CD4-positive, alpha-beta T cell treated with Interleukin-1 beta for 1 hour (primary cell): Measurements from ENCODE around the gene THRA.

Experiments
- DNase-seq, 2 donors: peaks; one replicate each; pipeline ENCODE4 v3.0.0-alpha.2; 2020 to 2022

Gene THRA

DNA sequence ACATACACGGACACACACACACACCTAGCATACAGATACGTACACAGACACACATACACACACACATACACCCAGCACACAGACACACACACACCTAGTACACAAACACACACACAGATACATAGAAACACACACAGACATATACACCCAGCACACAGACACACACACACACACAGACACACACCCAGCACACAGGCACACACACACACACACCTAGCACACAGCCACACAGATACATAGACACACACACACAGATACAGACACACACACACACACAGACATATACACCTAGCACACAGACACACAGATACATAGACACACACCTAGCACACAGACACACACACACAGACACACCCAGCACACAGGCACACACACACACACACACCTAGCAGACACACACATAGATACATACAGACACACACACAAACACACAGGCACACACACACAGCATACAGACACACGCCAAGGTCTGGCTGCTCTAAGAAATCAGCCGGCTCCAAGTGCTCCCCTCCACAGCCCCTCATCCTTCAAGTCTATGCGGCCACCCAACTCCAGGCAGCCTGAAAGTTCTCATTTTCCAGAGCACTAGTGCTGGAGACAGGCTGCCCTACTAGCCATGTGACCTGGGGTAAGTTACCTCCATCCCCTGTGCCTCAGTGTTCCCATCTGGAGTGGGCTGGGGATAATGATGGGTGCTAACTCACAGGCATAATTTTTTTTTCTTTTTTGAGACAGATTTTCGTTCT, 24.5 kb downstream of the THRA start:
- DNase-seq, result no peak

DNA sequence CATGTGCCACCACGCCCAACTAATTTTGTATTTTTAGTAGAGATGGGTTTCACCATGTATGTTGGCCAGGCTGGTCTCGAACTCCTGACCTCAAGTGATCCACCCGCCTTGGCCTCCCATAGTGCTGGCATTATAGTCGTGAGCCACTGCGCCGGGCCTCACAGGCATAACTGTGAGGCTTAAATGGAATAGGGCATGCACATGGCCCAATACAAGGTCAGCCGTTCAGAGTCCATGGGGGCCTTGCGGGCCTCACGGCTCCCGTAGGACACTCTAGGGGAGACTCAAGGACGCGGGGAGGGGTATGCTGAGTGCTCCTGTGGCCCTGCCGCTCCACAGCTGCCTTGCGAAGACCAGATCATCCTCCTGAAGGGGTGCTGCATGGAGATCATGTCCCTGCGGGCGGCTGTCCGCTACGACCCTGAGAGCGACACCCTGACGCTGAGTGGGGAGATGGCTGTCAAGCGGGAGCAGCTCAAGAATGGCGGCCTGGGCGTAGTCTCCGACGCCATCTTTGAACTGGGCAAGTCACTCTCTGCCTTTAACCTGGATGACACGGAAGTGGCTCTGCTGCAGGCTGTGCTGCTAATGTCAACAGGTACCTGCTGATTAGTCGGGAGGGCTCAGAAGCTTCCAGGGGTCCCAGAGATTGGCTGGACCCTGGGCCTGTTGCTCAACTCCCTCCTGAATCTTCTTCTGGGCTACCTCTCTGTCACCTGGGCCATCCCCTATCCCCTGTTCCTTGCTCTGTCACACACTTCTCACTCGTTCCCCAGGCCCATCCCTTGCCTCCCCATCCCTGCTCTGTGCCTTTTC, 25.3 kb downstream of the THRA start:
- DNase-seq, result no peak

GRCh38 chr17:40089077-40089895, 26.5 kb downstream of the THRA start:
- no peak for DNase-seq

GRCh38 chr17:40090237-40091119, 27.7 kb downstream of the THRA start:
- no peak for DNase-seq

DNA sequence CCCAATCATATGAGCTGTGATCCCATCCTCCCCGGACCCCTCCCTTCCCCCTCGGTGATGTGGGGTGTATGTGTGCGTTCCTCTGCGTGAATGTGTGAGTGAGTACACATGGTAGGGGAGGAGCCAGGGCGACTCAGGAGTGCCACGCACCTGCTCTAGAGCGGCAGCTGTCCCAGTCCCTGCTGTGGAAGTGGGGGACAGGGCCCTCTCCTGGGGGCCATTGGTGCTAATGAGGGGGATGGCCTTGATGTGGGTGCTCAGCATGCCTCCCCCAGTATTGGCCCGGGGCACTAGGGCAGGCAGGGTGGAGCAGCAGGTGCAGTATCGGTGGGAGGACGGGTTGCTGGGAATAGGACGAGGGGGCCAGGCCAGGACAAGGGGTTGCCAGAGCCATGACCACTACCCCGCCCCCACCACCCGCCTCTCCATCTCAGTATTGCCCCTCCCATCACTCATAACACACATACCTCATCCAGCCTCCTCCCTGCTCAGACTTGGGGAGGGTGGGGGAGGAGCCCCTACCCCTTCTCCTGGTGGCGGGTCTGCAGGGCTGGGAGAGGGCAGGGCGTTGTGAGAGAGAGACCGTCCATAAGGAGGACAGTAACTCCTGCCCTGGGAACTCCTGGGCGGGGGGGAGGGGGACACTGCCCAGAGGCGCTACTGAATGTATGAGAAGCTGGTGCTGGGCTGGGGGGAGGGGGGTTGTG, 29.1 kb downstream of the THRA start:
- no peak for DNase-seq

DNA sequence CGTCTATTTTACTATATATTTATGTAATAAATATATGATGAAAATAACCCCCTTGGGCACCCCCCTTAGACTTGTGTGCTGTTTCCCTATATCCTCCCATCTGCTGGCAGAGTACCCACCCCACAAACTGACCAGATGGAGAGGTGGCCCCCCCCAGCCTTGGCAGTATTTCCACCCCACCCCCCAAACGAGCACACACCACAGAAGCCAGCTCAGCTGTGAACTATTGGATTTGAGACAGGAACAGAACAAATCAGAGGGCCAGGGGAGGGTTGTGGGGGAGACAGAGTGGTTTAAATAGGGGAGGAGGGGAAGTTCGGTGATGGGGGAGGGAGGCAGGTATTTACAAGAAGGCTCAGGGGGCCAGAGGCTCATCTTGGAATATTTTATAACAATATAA, 29.8 kb downstream of the THRA start:
- no peak for DNase-seq

DNA sequence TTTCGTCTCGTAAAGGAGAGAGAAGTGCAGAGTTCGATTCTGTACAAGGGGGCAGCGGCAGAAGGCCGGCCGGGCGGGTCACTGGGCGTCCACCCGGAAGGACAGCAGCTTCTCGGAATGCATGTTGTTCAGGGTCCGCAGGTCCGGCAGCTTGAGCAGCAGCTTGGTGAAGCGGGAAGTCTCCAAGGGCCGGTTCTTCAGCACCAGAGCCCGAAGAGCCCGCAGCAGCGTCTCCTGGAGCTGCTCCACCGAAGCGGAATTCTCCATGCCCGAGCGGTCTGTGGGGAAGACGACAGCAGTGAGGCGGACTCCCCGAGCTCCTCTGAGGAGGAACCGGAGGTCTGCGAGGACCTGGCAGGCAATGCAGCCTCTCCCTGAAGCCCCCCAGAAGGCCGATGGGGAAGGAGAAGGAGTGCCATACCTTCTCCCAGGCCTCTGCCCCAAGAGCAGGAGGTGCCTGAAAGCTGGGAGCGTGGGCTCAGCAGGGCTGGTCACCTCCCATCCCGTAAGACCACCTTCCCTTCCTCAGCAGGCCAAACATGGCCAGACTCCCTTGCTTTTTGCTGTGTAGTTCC, 30.3 kb downstream of the THRA start:
- no peak for DNase-seq

DNA sequence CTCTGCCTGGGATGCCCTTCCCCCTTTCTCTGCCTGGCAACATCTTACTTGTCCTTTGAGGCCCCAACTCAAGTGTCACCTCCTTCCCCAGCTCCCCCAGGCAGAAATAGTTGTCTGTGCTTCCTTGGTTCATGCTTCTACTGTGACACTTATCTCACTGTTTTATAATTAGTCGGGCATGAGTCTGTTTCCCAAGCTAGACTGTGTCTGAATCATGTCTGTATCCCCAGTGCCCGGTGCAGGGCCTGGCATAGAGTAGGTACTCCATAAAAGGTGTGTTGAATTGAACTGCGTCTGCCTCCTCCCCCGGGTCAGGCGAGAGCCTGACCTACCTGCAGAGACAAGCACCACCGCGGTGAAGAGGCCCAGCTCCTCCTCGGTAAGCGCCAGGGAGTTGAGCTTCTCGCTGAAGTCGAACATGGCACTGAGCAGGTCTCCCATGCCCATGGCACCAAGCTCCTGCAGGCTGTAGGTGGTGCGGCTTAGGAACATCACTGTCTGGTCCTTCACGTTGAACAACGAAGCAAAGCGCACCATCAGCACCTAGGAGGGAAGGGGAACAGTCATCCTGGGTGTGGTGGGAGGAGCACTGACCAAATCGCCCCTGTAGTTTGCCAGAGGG, 30.9 kb downstream of the THRA start:
- no peak for DNase-seq

GRCh38 chr17:40094874-40095273, 32.1 kb downstream of the THRA start:
- DNase-seq, result no peak

GRCh38 chr17:40095351-40095943, 32.7 kb downstream of the THRA start:
- DNase-seq, result peak in 1 of 2 donors; percentile 14

GRCh38 chr17:40095944-40096791, 33.4 kb downstream of the THRA start:
- peak; percentile 95 to 96 for DNase-seq

GRCh38 chr17:40097087-40097486, 34.3 kb downstream of the THRA start:
- DNase-seq, result no peak

GRCh38 chr17:40097931-40098845, 35.4 kb downstream of the THRA start:
- peak in 1 of 2 donors; percentile 58 for DNase-seq

- peak; percentile 99 to 100 for DNase-seq
Measured at GRCh38 chr17:40098846-40099618, 36.3 kb downstream of the THRA start.

- DNase-seq, result peak in 1 of 2 donors; percentile 57
Measured at GRCh38 chr17:40099619-40100418, 37.1 kb downstream of the THRA start.

- DNase-seq, result no peak
Measured at GRCh38 chr17:40100419-40100668, 37.6 kb downstream of the THRA start, which contains the start of gene NR1D1. NR1D1 (minus strand) TSS chr17:40100589; CDS start chr17:40100094, 495 bp downstream.
